ENCODE data around the gene PRKD1. TPM values are rescaled to one million over a fixed set of nuclear protein-coding genes. Genes with fewer than 3 reads are reported as not detected.

Gene PRKD1
- total and polyA plus RNA-seq, 10 of the 15 experiments (the other 5 are each of a cell fraction or from before 2014, with no cell fraction given), result 0.02 to 0.56 TPM; not detected in 8

- TF ChIP-seq SRF (IDR thresholded peaks at IDR 0.05; ENCODE audit: low read depth in 2 of 2, low read length in 2 of 2) (no peak), MXI1 (IDR thresholded peaks at IDR 0.05; ENCODE audit: low read depth, low read length) (no peak), NBN (IDR thresholded peaks at IDR 0.05) (no peak), IRF4 (IDR thresholded peaks at IDR 0.05; ENCODE audit: low read depth, low read length) (peak; percentile 78), ZNF592 (IDR thresholded peaks at IDR 0.05) (no peak), TCF3 (IDR thresholded peaks at IDR 0.05; ENCODE audit: borderline replicate concordance, insufficient read depth, low read depth, low read length) (no peak), USF1 (IDR thresholded peaks at IDR 0.05; ENCODE audit: borderline replicate concordance, extremely low read length, insufficient read depth, low read depth, low read length) (no peak), RB1 (IDR thresholded peaks at IDR 0.05; ENCODE audit: borderline replicate concordance) (no peak), KLF5 (IDR thresholded peaks at IDR 0.05; ENCODE audit: partially characterized antibody) (no peak), CREM (IDR thresholded peaks at IDR 0.05; ENCODE audit: low read depth) (no peak), BCL11A (IDR thresholded peaks at IDR 0.05; ENCODE audit: low read depth, low read length) (0 out of 2 replicates have a peak, but pooled peaks have one; percentile 41), E2F8 (IDR thresholded peaks at IDR 0.05; ENCODE audit: low read depth, partially characterized antibody) (no peak), POLR2AphosphoS5 (IDR thresholded peaks at IDR 0.05; ENCODE audit: low read length) (no peak), PKNOX1 (IDR thresholded peaks at IDR 0.05) (no peak), MEF2B (IDR thresholded peaks at IDR 0.05; ENCODE audit: partially characterized antibody, poor library complexity, severe bottlenecking) (peak; percentile 42), NFIC (IDR thresholded peaks at IDR 0.05; ENCODE audit: low read depth, low read length) (peak; percentile 64), ZNF207 (IDR thresholded peaks at IDR 0.05; ENCODE audit: borderline replicate concordance) (no peak), POLR2A (IDR thresholded peaks at IDR 0.05; ENCODE audit: low read depth, low read length) (no peak), ZNF274 (IDR thresholded peaks at IDR 0.05; ENCODE audit: insufficient read depth, insufficient read length) (no peak), EP300 (IDR thresholded peaks at IDR 0.05; ENCODE audit: borderline replicate concordance in 1 of 2, control insufficient read depth in 1 of 2, low read depth in 2 of 2, low read length in 2 of 2) (peak in 1 of 2 experiments; percentile 57; a peak in 1 of 4 replicates), CHD1 (IDR thresholded peaks at IDR 0.05; ENCODE audit: low read depth, low read length) (no peak), CBX5 (IDR thresholded peaks at IDR 0.05; ENCODE audit: low read depth) (no peak)
Measured at GRCh38 chr14:29858299-29858698, 69.3 kb downstream of the PRKD1 start (continued).
